Testis (tissue), 3 donors: ENCODE data around the gene RFXAP. TPM values are rescaled to one million over a fixed set of nuclear protein-coding genes. Genes with fewer than 3 reads are reported as not detected.
A peak's percentile ranks its signal among the peaks of the same experiment; 100 is the strongest.

ENCODE experiments used
- DNase-seq: peaks from one replicate; pipeline ENCODE4 v3.0.0-alpha.2; 2019
- H3K27ac ChIP-seq, 2 donors: fragments of 200-600 bp; sonication (generic); one replicate each; pipeline ENCODE4 v1.5.1; 2019
- H3K27me3 ChIP-seq: fragments of 200-600 bp; sonication (generic); one replicate; pipeline ENCODE4 v1.5.1; 2019
- H3K36me3 ChIP-seq: fragments of 200-600 bp; sonication (generic); one replicate; pipeline ENCODE4 v1.5.1; 2017; ENCODE audit warnings: low read depth; ENCODE audit errors: missing control alignments
- H3K4me1 ChIP-seq: fragments of 200-600 bp; sonication (generic); one replicate; pipeline ENCODE4 v1.5.1; 2019
- H3K4me3 ChIP-seq, 2 donors: fragments of 200-600 bp; sonication (generic); one replicate each; pipeline ENCODE4 v1.5.1; 2017 to 2019
- H3K9me3 ChIP-seq: fragments of 200-600 bp; sonication (generic); one replicate; pipeline ENCODE4 v1.5.1; 2017
- CTCF ChIP-seq, 3 experiments: fragments of 450-650 bp in 2 of 3; fragments of 200-600 bp in 1 of 3; sonication (generic) in 1 of 3; IDR thresholded peaks; one replicate each; pipeline ENCODE4 v1.5.1; 2016 to 2019; ENCODE audit warnings: antibody characterized with exemption in 3 of 3, mild to moderate bottlenecking in 2 of 3, moderate library complexity in 1 of 3
- POLR2A ChIP-seq: fragments of 450-650 bp; IDR thresholded peaks from one replicate; pipeline ENCODE4 v1.6.1; 2017; ENCODE audit warnings: antibody characterized with exemption, mild to moderate bottlenecking, moderate library complexity
- WGBS, 2 donors: methylation state at CpG; one replicate each; pipeline ENCODE4 v1.1.5; 2018; 5-methylcytosine and 5-hydroxymethylcytosine counted together
- intact Hi-C: fragments of 100-400 bp; cut with DNase I; formaldehyde crosslinking; loops from one replicate; pipeline ENCODE4 v1.15.1; 2023; ENCODE audit warnings: low total_unique reads
- polyA plus RNA-seq: library from polyadenylated mRNA; stranded (reverse); fragments of 350-450 nt; fragmentation: Illumina TruSeq; extraction: RNeasy Lipid Tissue Mini Kit (QIAGEN cat#74804); gene quantifications from one replicate; pipeline ENCODE4 v1.2.3, GENCODE V29; 2014; ENCODE audit warnings: low read depth, low replicate concordance; ENCODE audit not compliant: insufficient read depth
- total RNA-seq, 2 donors: library from RNA; depleted of rRNA; stranded (reverse); fragments of >200 nt; gene quantifications; one replicate each; pipeline ENCODE4 v1.2.3, GENCODE V29; 2016

RFXAP gene
- total and polyA plus RNA-seq, 3 donors from 2014 or later = 6.6 to 11.1 (median 10.3) TPM

DNA sequence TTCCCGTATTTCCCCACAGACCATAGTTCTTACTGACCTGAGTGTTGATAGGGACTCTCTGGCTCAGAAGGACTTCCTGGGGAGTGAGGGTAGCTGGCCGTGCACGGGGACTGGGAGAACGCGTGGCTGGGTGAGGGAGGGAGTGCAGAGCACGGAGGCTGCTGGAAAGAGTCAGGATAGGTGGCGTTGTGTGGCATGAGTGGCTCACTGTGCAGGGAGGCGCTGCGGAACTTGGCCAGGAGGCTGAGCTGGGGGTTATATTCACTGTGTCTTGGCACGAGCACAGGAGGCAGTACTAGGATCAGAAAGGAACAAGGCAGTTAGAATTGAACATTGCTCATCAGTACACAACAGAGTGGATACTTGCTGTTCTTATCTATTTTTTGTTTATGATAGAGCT, 53.6 kb downstream of the RFXAP start:
- TF ChIP-seq POLR2A (no peak), CTCF (IDR thresholded peaks at IDR 0.05) (no peak)
- H3K4me3 ChIP-seq = no peak overlapping the region
- no peak overlapping the region for H3K27ac ChIP-seq
- no peaks in the 10 kb centered on the region for H3K9me3 ChIP-seq
- DNase-seq = peak; percentile 21
- H3K27me3 ChIP-seq = no peaks in the 10 kb centered on the region
- no peaks in the 10 kb centered on the region for H3K36me3 ChIP-seq
- intact Hi-C loops = no loop called here
- no peaks in the 10 kb centered on the region for H3K4me1 ChIP-seq
- WGBS, 2 donors = 76 to 90% methylated on average over 10 of the region's 10 CpGs

DNA sequence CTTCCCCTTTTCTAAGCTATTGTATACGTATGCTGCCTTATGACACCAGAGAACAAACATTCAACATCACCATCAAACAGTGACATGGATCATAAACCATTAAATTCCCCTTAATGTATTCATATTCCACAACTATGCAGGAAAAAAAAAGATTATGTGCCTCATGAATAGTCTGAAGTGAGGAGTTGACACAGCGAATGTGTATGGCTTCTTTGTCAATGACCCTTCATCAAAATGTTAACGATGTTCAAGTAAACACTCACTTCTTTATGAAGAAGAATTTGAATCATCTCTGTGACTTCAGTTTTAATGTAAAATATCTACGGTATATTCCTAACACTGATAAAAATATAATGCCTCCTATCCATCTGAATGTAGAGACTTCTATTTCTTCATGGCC, 56.4 kb downstream of the RFXAP start:
- no peaks in the 10 kb centered on the region for H3K27me3 ChIP-seq
- no peaks in the 10 kb centered on the region for H3K4me1 ChIP-seq
- no peak for TF ChIP-seq POLR2A
- no peak for TF ChIP-seq CTCF (IDR thresholded peaks at IDR 0.05)
- intact Hi-C loops = no loop called here
- no peak overlapping the region for H3K4me3 ChIP-seq
- no peaks in the 10 kb centered on the region for H3K9me3 ChIP-seq
- 94% methylated on average over 4 of the region's 4 CpGs for WGBS, 2 donors
- no peak overlapping the region for H3K27ac ChIP-seq
- no peaks in the 10 kb centered on the region for H3K36me3 ChIP-seq
- DNase-seq = no peak

GRCh38 chr13:36875961-36876360, 56.9 kb downstream of the RFXAP start:
- TF ChIP-seq CTCF (IDR thresholded peaks at IDR 0.05) = no peak
- no peak for TF ChIP-seq POLR2A
- WGBS, 2 donors = 70 to 92% methylated on average over 4 of the region's 4 CpGs
- Histone ChIP-seq H3K4me3 (no peak overlapping the region), H3K27me3 (no peaks in the 10 kb centered on the region), H3K36me3 (no peaks in the 10 kb centered on the region), H3K27ac (no peak overlapping the region), H3K9me3 (no peaks in the 10 kb centered on the region), H3K4me1 (no peaks in the 10 kb centered on the region)
- no peak for DNase-seq
- intact Hi-C loops = no loop called here

Other genes with a start within 250 kb of the RFXAP start
- gene SERTM1, start 145.2 kb upstream of the RFXAP start, total RNA-seq = under 1 TPM; 0.08 to 0.31 TPM
- 2.5 TPM for gene SERTM1, start 145.2 kb upstream of the RFXAP start, polyA plus RNA-seq
- gene SMAD9, start 101.0 kb downstream of the RFXAP start, total RNA-seq = 10 to 100 TPM; 10.9 to 11.3 TPM
- 4.2 TPM for gene SMAD9, start 101.0 kb downstream of the RFXAP start, polyA plus RNA-seq
- 10 to 100 TPM; 16.8 to 18.0 TPM for gene ALG5, start 180.1 kb downstream of the RFXAP start, total RNA-seq
- 27.1 TPM for gene ALG5, start 180.1 kb downstream of the RFXAP start, polyA plus RNA-seq
- 10 to 100 TPM; 45.7 to 48.1 TPM for gene EXOSC8, start 181.6 kb downstream of the RFXAP start, total RNA-seq
- gene EXOSC8, start 181.6 kb downstream of the RFXAP start, polyA plus RNA-seq = 58.3 TPM
- gene SUPT20H, start 240.5 kb downstream of the RFXAP start, total RNA-seq = 100 to 1,000 TPM; 109 to 119 TPM
- 176 TPM for gene SUPT20H, start 240.5 kb downstream of the RFXAP start, polyA plus RNA-seq